ENCODE measurements around the gene DENND11.

The DENND11 gene

DNA sequence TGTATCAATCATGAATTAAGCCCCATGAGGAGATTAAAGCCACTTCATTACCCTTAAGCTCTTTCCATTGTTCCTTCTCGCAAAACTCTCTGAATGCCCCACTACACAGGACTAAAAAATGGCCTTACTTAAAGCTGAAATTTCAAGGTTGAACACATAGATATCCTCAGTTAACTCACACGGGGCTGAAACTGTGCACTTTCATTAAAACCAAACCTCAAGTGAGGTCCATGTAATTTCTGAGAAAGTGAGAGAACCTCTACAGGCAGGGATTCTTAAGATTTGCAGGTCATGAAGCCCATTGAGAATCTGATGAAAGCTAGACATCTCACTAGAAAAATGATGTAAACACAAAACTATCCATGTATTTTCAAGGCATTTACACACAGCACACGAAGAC is 15.9 kb downstream of the DENND11 start:
- in situ Hi-C loops (cut with MboI; ENCODE audit: low sequenced_read_pairs) = no loop called here

DNA sequence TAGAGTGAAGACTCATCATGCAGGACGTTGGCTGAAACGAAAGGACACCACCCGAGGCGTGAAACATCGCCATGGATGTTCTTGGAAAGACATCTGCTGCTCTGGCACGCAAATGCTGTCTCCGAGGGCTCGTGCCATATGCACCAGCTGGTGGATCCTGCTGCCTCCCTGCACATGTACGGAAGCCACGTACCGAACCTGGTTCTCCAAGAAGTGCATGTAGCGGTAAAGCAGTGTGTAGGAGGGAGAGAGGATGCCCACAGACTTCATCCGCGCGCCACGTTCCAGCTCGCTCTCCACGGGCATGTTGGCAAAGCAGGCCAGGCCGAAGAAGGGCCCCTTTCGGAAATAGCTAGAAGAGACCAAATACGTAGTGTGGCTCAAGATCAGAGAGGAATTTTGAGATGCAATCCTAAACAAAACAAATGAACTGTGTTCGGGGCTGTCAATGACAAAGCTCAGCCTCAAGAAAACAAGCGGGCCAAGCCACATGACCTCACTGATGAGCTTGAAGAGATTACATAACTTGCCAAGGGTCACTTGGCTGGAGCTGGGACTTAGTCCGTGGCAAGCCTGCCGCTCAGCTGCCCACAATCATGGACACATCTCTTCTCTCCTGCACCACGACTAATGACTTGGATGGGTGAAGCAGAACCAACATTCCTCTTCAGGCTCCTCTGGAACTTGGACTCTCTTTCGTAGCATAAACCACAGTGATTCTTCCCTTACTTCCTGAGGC is 16.5 kb downstream of the DENND11 start:
- in situ Hi-C loops (cut with MboI; ENCODE audit: low sequenced_read_pairs) = no loop called here

DNA sequence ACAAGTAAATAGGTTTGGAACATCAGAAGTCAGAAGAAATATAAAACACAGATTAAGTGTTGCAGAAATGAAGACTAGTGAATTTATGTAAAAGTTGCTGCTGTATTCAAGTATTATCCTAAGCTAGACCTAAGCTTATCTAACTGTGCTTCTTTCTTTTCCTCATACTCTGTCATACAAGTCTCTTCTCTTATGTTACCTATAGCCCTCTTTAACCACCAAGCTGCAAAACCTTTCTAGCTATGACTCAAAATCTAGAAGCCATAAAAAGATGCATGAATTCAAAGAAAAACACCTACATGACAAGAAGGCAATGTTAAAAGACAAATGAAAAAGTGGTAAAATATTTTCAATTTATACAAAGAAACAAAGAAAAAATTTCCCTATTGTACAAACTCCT is 23.0 kb downstream of the DENND11 start:
- in situ Hi-C loops (cut with MboI; ENCODE audit: low sequenced_read_pairs) = no loop called here

DNA sequence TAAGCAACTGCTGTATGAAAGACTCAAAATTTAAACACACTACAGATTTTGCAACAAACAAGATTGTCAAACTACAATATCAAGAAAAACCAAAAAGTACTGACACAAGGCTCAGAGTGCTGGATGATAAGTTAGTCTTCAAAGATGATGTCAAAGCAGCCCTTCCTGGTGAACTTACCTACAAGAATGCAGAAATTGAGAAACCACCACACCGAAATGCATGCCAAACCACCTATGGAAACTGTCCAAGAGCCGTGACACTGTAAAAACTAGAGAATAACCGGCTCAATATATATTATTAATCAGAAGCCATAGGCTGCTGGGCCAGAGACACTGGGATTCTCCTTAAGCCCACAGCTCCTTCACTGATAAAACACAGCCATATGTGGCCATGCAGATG is 25.3 kb downstream of the DENND11 start:
- in situ Hi-C loops (cut with MboI; ENCODE audit: low sequenced_read_pairs) = no loop called here

DNA sequence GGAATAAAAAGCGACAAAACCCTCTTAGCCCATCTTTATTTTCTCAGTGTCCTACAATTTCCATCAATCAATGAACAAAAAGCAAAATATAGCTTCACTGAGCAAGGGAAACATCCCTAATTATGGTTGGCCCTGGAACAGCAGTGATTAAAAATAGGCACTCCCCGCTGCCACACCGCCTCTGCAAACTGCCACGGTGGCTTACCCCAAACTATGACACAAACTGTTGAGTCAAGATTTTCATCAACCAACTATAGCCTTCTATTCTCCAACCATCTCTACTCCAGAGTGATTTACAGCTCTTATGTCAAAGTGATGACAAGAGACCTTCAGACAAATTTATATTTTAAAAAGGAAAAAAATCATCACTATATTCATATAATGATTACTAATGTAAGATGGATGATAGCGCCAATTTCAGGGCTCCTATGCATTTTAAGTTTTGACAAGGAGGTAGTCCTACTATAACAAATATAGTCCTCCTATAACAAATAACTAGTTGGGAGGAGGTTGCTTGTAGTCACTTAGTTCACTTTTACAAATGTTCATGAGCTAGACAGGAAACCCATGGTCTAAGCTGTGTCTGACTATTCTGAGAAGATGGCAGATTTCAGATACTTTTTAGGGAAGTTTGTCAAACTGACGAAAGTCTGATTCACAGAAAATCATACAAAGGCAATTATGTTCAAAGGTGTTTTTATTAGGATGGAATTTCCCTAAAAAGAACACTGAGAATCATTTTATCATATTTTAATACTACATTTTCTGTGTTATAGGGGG is 26.3 kb downstream of the DENND11 start:
- in situ Hi-C loops (cut with MboI; ENCODE audit: low sequenced_read_pairs) = no loop called here

DNA sequence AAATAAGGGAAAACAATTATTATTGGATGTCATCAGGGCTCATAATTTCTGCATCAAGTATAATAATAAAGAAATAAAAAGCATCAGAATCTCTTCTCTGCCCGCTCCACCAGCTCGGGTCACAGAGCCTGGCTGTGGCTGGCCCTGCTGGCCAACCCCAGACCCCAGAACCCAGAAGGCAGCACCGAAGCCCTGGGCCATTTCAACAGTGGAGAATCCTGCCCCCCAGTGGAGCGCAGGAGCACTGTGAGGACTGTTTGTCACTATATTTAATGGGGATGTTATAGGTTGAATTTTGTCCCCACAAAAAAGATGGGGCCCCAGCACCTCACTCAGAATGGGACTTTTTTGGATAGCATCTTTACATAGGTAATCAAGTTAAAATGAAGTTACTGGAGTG is 27.3 kb downstream of the DENND11 start:
- in situ Hi-C loops (cut with MboI; ENCODE audit: low sequenced_read_pairs) = no loop called here

DNA sequence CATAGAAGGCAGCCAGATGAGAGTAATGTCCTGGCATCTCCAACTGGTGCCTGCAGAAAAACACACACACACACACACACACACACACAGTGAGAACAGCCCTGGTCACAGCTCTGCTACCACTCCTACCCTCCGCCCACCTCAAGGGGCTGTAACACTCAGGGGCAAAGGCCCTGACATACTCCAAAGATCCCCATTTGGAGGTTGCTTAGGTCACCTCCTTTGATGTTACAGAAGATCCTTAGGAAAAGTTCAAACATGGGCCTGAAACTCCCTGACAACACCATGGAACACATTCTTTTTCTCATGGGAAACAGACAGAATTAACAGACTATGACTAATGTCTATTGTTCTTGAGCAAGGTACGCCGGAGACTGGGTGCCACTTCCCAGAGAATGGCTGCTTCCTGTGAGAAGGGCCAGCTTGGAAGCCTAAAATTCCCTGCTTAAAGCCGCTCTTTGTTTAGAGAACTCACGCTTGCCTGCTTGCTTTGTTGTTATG is 27.7 kb downstream of the DENND11 start:
- in situ Hi-C loops (cut with MboI; ENCODE audit: low sequenced_read_pairs) = no loop called here

DNA sequence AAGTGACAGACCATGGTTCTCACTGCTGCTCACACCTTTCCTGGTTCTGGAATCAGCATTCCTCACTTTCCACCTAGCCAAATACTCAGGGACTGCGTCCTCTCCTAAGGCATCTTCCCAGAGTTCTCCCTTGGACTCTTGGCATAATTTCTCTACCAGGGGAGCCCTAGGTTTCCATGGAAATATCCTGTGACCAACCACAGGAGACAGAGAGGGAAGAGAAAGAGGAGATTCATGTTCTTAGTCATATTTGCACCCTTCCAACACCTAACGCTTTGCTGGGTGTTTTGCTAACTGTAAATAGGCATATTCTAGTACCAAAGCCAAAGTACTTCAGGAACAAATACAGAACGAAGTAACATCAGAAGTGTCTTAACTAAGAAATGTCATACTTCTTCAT is 28.6 kb downstream of the DENND11 start:
- in situ Hi-C loops (cut with MboI; ENCODE audit: low sequenced_read_pairs) = no loop called here

DNA sequence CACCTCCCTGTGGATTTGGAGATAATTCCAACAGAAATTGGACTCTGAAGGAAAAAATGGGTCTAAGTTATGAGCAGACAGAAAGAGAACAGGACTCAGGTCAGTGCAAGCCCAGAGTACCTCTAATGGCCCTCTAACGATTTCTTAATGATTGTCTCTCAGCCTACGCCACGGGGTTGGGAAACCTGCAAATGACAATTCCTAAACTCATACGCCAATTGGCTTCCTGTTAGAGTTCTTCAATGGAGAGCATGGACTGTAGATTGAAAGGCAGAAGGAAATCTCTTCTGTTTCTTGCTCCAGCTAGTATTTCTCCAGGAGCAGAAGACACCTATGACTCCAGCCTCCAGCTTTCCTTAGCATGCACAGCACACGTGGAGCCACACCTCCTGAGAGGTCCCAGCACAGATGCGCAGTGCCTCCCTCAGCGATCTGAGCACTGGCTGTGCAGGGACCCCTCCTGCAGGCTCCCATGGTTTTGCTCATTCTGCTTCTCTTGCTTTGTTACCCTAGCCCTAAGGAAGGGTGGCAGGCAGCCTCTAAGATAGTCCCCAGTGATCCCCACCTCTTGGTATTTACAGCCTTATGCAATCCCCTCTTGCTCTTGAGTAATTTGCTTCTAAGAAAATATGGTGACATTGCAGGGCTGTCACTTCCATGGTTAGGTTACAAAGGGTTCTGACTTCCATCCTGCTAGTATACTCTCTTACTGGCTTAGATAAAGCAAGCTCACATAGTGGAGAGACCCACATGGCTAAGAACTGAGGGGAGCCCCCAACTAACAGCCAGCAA is 30.1 kb downstream of the DENND11 start:
- in situ Hi-C loops (cut with MboI; ENCODE audit: low sequenced_read_pairs) = no loop called here

DNA sequence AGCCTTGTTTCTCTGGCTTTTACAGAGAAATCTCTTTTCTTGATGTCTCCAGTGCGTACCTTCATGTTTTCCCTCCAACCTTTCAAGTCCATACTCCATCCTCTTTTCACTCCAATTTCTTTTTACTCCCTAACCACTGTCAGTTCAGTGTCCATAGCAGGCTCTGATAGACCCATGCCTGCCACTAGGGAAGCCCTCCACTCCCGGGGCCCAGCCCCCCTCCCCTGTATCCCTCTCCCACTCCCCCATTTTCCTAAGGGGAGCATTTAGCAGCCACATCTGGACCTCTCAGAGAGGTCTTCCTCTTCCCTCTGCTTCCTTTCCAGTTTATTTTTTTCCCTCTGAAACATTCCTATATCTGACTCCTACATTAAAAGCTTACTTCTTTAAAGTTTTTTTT is 33.1 kb downstream of the DENND11 start:
- in situ Hi-C loops (cut with MboI; ENCODE audit: low sequenced_read_pairs) = no loop called here

DNA sequence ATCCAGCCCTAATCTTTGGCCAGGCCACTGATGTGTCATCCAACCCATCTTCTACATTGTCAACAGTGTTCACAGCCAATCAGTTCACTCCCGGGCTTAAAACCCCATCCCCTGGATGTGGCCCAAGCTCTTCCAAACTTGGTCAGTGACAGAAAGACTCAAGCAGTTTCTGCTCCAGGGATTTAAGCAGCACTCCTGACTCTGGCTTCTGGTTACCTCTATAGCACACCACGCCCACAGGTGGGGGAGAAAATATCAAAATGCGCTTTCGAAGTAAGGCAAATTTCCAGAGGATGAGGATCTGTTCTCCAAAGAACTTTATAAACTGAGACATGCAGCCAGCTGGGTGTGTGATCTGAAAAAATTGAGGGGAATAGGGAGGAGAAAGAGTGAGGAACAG is 35.9 kb downstream of the DENND11 start:
- in situ Hi-C loops (cut with MboI; ENCODE audit: low sequenced_read_pairs) = no loop called here

DNA sequence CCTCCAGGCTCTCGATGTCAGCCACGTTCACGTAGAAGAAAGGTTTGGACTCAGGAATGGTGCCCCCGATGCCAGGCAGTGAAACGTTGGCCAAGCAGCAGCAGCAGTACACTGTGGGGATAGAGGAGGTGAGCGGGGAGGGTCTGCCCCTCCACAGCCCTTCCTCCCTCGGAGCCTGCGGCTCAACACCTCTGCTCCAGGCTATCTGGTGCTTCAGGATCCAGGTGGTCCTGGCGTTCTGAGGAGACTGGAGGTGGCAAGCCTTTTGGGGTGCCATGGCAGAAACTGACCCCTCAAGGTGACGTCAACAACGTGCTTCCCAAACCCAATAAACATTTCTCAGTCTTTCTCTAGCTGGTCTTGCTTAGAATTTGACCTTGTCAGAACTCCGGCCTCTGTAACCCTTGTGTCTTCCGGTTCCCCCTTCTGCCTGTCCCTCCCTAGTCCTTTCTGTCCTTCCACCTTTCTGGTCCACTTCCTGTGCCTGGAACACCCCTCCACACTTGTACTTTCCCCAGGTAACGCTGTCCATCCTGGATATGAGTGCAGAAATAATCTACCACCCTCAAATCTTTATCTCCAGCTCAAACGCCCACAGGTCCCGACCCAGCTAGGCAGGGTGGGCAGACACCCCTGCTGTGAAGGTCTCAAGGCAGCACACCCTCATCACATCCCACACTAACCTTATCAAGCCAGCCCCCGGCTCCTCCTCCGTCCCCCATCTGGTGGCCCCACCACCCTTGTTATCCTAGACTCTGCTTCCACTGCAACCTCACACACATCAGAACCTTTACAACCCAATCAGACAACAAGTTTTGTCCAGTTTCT is 36.5 kb downstream of the DENND11 start:
- in situ Hi-C loops (cut with MboI; ENCODE audit: low sequenced_read_pairs) = no loop called here

DNA sequence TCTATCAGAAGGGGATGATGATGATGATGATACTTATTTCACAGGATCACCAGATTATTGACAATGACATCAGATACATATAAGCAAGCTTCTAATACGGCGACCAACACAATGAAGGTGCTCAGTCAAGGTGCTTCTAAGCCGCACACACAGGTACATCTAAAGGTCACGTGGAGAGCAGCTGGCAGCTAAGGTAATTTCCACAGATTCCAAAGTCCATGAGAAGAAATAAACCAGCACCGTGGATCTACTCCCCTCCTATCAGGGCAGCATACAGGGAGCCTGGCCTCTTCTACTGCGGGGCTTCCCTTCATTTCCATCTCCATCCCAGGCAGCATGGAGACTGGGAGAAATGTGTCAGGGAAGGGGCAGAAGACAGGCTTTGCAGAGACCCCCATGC is 37.5 kb downstream of the DENND11 start:
- in situ Hi-C loops (cut with MboI; ENCODE audit: low sequenced_read_pairs) = no loop called here

DNA sequence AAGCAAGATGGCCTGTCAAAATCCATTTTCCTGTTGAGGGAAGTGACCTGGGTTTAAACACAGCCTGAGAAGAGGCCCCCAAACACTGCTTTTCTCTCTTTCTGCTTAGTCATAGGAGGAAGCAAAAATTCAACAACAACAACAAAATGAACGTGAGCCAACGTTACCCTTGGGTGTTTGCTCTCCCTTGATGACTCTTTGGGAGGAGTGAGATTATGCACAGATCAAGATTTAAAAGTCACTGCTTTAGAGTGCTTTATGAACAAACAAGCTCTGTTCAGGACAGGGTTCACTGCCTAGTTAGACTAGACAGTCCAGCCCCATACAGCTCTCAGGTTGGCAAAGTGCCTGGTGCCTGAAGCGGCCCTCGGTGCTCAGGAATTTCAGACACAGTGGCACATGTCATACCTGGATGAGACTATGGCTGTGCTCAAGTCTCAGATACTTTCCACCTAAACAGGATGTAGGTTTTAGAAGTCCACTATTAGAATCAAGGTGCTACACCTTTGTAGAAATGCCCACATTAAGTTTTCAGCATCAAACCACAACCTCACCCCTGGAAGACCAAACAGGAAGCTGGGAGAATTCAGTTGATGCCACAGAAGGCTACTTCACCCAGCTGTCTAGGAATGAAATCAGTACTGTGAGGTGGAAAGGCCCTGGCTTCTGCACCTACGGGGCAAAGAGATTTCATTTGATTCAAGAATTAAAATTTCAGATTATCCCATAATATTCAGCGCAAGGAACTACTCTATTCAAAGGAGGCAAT is 38.7 kb downstream of the DENND11 start:
- in situ Hi-C loops (cut with MboI; ENCODE audit: low sequenced_read_pairs) = no loop called here

DNA sequence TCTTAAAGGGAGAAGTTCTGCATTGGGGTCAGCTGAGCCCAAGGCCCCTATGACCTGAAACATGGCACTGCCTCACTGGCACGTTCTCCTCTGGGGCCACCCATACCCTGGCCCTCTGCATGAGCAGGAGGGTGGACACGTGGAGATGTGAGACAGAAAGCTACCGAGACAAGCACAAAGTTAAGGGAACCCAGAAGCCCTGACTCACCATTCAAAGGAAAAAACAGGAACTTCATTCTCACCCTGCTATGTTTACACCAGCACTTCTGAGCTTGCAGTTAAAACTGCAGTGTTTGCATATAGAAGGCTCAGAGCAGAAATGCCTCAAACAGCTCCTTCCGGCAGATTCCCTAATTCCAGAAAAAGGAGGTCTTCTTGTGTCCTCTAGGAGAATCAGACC is 41.7 kb downstream of the DENND11 start:
- in situ Hi-C loops (cut with MboI; ENCODE audit: low sequenced_read_pairs) = no loop called here

DNA sequence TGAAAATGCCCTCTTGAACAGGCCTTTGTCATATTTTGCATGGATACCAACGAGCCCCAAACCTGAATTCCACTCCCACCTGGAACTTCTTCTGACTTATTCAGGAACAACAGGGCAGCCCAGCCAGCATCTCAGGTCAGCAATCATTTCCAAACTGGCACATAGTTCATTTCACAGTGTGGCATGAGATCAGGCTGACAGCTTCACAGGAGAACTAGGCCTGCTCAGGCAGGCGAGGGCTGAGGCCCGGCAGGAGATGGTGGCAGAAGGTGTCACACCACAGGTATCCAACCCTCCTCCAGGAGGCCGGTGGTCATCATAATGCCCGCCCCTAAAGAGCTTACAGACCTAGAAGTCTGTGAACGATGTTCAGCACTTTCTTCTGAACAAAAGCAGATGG is 42.5 kb downstream of the DENND11 start:
- in situ Hi-C loops (cut with MboI; ENCODE audit: low sequenced_read_pairs) = no loop called here

DNA sequence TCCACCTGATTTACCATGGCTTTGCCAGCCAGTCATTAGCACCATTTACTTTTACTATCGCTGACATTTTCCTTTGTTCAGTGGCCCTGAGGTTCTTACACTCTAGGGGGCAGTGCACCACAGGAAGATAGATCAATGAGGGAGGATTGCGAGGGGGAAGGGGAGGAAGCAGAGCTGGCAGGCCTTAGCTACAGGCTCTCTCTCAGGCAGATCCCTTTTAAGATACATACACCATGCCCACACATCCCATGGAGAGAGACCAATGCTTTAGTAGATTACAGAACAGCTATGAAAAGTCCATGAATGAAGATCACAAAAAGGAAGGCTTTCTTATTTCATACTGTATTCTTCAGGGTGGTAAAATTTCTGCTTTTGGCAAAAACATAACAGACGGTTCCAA is 47.4 kb downstream of the DENND11 start:
- in situ Hi-C loops (cut with MboI; ENCODE audit: low sequenced_read_pairs) = no loop called here

DNA sequence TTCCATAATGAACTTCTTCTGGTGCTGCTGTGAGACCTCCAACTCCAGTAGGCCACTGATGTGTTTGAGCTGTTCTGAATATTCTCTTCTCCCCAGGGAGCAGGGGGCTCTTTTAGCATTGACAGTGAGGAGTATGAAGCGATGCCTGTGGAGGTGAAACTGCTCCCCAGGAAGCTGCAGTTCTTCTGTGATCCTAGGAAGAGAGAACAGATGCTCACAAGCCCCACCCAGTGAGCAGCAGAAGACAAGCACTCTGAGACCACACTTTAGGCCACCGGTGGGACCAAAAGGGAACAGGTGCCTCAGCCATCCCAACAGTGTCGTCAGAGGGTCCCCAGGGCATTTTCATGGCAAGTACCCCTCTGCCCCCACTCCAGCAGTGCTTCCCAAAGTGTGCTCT is 49.3 kb downstream of the DENND11 start:
- in situ Hi-C loops (cut with MboI; ENCODE audit: low sequenced_read_pairs) = no loop called here

Data from HL-60/S4 (cell line).